Esophagus muscularis mucosa (tissue), 3 donors: ENCODE data around the gene AGAP1.

Source experiments
- POLR2A ChIP-seq: fragments of 450-650 bp; IDR thresholded peaks from one replicate; pipeline ENCODE4 v1.6.1; 2017; ENCODE audit warnings: antibody characterized with exemption, moderate library complexity, mild to moderate bottlenecking, low read depth
- POLR2AphosphoS5 ChIP-seq, 2 donors: sonication (generic); formaldehyde crosslinking; IDR thresholded peaks; one replicate each; pipeline ENCODE4 v1.6.1; 2017; ENCODE audit warnings: antibody characterized with exemption in 2 of 2
- TF ChIP-seq, protein P1 (sequence below), 3 experiments: fragments of 200-600 bp in 2 of 3; fragments of 450-650 bp in 1 of 3; sonication (generic) in 2 of 3; IDR thresholded peaks; one replicate each; pipeline ENCODE4 v1.5.1; 2017 to 2019; ENCODE audit warnings: antibody characterized with exemption in 3 of 3, mild to moderate bottlenecking in 2 of 3, moderate library complexity in 1 of 3

- TF ChIP-seq, protein P1, sequence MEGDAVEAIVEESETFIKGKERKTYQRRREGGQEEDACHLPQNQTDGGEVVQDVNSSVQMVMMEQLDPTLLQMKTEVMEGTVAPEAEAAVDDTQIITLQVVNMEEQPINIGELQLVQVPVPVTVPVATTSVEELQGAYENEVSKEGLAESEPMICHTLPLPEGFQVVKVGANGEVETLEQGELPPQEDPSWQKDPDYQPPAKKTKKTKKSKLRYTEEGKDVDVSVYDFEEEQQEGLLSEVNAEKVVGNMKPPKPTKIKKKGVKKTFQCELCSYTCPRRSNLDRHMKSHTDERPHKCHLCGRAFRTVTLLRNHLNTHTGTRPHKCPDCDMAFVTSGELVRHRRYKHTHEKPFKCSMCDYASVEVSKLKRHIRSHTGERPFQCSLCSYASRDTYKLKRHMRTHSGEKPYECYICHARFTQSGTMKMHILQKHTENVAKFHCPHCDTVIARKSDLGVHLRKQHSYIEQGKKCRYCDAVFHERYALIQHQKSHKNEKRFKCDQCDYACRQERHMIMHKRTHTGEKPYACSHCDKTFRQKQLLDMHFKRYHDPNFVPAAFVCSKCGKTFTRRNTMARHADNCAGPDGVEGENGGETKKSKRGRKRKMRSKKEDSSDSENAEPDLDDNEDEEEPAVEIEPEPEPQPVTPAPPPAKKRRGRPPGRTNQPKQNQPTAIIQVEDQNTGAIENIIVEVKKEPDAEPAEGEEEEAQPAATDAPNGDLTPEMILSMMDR (IDR thresholded peaks at IDR 0.05): no peak
- TF ChIP-seq POLR2A: no peak
- no peak for TF ChIP-seq POLR2AphosphoS5 (IDR thresholded peaks at IDR 0.05)
Measured at GRCh38 chr2:235510318-235510717, 16.5 kb downstream of the AGAP1 start.
